Endodermal cell (in vitro differentiated cells): ENCODE results near the gene CFAP92. TPM values are rescaled to one million over a fixed set of nuclear protein-coding genes. Genes with fewer than 3 reads are reported as not detected.

ENCODE experiments used
- DNase-seq: peaks from one replicate; pipeline ENCODE4 v3.0.0-alpha.2; 2017
- H3K27ac ChIP-seq: 2 replicates; pipeline ENCODE4 v1.5.1; 2013; ENCODE audit warnings: mild to moderate bottlenecking, low read depth, low read length, moderate library complexity
- H3K27me3 ChIP-seq: 2 replicates; pipeline ENCODE4 v1.6.1; 2013; ENCODE audit warnings: mild to moderate bottlenecking, low read length, moderate library complexity; ENCODE audit not compliant: insufficient read depth, control insufficient read depth, poor library complexity, severe bottlenecking
- H3K36me3 ChIP-seq: 2 replicates; pipeline ENCODE4 v1.7.0; 2013; ENCODE audit warnings: mild to moderate bottlenecking, low read length, moderate library complexity; ENCODE audit not compliant: control insufficient read depth, insufficient read depth
- H3K4me1 ChIP-seq: one replicate; pipeline ENCODE4 v1.7.0; 2013; ENCODE audit warnings: low read length; ENCODE audit not compliant: control insufficient read depth, insufficient read depth
- H3K4me3 ChIP-seq: 2 replicates; pipeline ENCODE4 v1.5.1; 2013; ENCODE audit warnings: mild to moderate bottlenecking, low read length, moderate library complexity
- H3K9ac ChIP-seq: 2 replicates; pipeline ENCODE4 v1.6.1; 2013; ENCODE audit warnings: mild to moderate bottlenecking, low read length, moderate library complexity; ENCODE audit not compliant: poor library complexity, severe bottlenecking; ENCODE audit errors: extremely low read depth
- H3K9me3 ChIP-seq: 2 replicates; pipeline ENCODE4 v1.6.1; 2013; ENCODE audit warnings: mild to moderate bottlenecking, low read length, moderate library complexity; ENCODE audit not compliant: control insufficient read depth
- H3K27ac Mint-ChIP-seq: 2 replicates; pipeline ENCODE4 v1.8.0; 2020; ENCODE audit warnings: mixed read lengths
- H3K27me3 Mint-ChIP-seq: 2 replicates; pipeline ENCODE4 v1.8.0; 2021; ENCODE audit warnings: mild to moderate bottlenecking, mixed read lengths; ENCODE audit not compliant: insufficient read depth
- H3K36me3 Mint-ChIP-seq: 2 replicates; pipeline ENCODE4 v1.8.0; 2020; ENCODE audit warnings: low read depth, mixed read lengths
- H3K4me1 Mint-ChIP-seq: 2 replicates; pipeline ENCODE4 v1.8.0; 2020; ENCODE audit warnings: mixed read lengths
- H3K4me3 Mint-ChIP-seq: 2 replicates; pipeline ENCODE4 v1.8.0; 2020; ENCODE audit warnings: mild to moderate bottlenecking, moderate library complexity, mixed read lengths
- H3K9me3 Mint-ChIP-seq: 2 replicates; pipeline ENCODE4 v1.8.0; 2020; ENCODE audit warnings: mild to moderate bottlenecking, mixed read lengths
- WGBS, 2 experiments: methylation state at CpG; one replicate each; pipeline versions ENCODE4 v1.1.5 to v1.1.7; 2013; ENCODE audit warnings: missing lambda C conversion rate in 2 of 2, mixed read lengths in 1 of 2; ENCODE audit not compliant: insufficient coverage in 1 of 2, insufficient read length in 1 of 2; 5-methylcytosine and 5-hydroxymethylcytosine counted together
- total RNA-seq, 2 donors: library from RNA; stranded (reverse); fragmentation: NEBNext Ultra II Directional in 1 of 2; extraction: Animal tissue kit (Norgen Biotek cat#: 25700) in 1 of 2; gene quantifications; 2 replicates in 1 of 2; 3 replicates in 1 of 2; pipeline ENCODE4 v1.2.1, GENCODE V29; 2021
- TF ChIP-seq, protein P1 (sequence below): fragments of 200-600 bp; sonication (generic); conservative IDR thresholded peaks from 2 replicates; pipeline ENCODE4 v1.5.0; 2021; ENCODE audit warnings: antibody characterized with exemption, mild to moderate bottlenecking

Gene CFAP92
- total RNA-seq, 2 donors from 2014 or later, result 1.3 to 3.0 TPM

- Mint-ChIP-seq H3K9me3 (peaks cover 7% of the 10 kb centered on the region), H3K27ac (no peak overlapping the region), H3K27me3 (peaks cover 5% of the 10 kb centered on the region), H3K4me3 (no peak overlapping the region), H3K36me3 (no peaks in the 10 kb centered on the region), H3K4me1 (no peaks in the 10 kb centered on the region)
- Histone ChIP-seq H3K27me3 (peaks cover 7% of the 10 kb centered on the region), H3K36me3 (no peaks in the 10 kb centered on the region), H3K9ac (no peak overlapping the region), H3K4me1 (no peaks in the 10 kb centered on the region), H3K9me3 (peaks cover 7% of the 10 kb centered on the region), H3K4me3 (no peak overlapping the region), H3K27ac (no peak overlapping the region)
- 87% methylated on average over 2 of the region's 2 CpGs; no CpG with 5 or more reads in 1 of the 2 experiments for WGBS, 2 experiments
- no peak for DNase-seq
- TF ChIP-seq, protein P1, sequence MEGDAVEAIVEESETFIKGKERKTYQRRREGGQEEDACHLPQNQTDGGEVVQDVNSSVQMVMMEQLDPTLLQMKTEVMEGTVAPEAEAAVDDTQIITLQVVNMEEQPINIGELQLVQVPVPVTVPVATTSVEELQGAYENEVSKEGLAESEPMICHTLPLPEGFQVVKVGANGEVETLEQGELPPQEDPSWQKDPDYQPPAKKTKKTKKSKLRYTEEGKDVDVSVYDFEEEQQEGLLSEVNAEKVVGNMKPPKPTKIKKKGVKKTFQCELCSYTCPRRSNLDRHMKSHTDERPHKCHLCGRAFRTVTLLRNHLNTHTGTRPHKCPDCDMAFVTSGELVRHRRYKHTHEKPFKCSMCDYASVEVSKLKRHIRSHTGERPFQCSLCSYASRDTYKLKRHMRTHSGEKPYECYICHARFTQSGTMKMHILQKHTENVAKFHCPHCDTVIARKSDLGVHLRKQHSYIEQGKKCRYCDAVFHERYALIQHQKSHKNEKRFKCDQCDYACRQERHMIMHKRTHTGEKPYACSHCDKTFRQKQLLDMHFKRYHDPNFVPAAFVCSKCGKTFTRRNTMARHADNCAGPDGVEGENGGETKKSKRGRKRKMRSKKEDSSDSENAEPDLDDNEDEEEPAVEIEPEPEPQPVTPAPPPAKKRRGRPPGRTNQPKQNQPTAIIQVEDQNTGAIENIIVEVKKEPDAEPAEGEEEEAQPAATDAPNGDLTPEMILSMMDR, result no peak
These were observed 60.0 kb downstream of the CFAP92 start for GRCh38 chr3:128933922-128934253.

- peaks cover 7% of the 10 kb centered on the region for H3K27me3 ChIP-seq
- Mint-ChIP-seq H3K9me3 (peaks cover 8% of the 10 kb centered on the region), H3K4me3 (no peak overlapping the region), H3K4me1 (no peaks in the 10 kb centered on the region), H3K36me3 (no peaks in the 10 kb centered on the region), H3K27me3 (peaks cover 3% of the 10 kb centered on the region), H3K27ac (no peak overlapping the region)
- H3K9ac ChIP-seq, result no peak overlapping the region
- TF ChIP-seq, protein P1, result no peak
- peaks cover 9% of the 10 kb centered on the region for H3K9me3 ChIP-seq
- no peak overlapping the region for H3K27ac ChIP-seq
- no peak overlapping the region for H3K4me3 ChIP-seq
- no peak for DNase-seq
- 88 to 90% methylated on average over 6 to 9 of the region's 9 CpGs for WGBS, 2 experiments
- no peaks in the 10 kb centered on the region for H3K4me1 ChIP-seq
- no peaks in the 10 kb centered on the region for H3K36me3 ChIP-seq
These were observed 60.5 kb downstream of the CFAP92 start for GRCh38 chr3:128933213-128933921.

- H3K9me3 Mint-ChIP-seq, result peaks cover 13% of the 10 kb centered on the region
- WGBS, 2 experiments, result 82 to 84% methylated on average over 10 to 12 of the region's 12 CpGs
- H3K36me3 Mint-ChIP-seq, result no peaks in the 10 kb centered on the region
- no peaks in the 10 kb centered on the region for H3K4me1 Mint-ChIP-seq
- Histone ChIP-seq H3K36me3 (no peaks in the 10 kb centered on the region), H3K27ac (no peak overlapping the region), H3K4me1 (no peaks in the 10 kb centered on the region), H3K4me3 (no peak overlapping the region), H3K9ac (no peak overlapping the region), H3K9me3 (peaks cover 9% of the 10 kb centered on the region), H3K27me3 (peaks cover 7% of the 10 kb centered on the region)
- TF ChIP-seq, protein P1, result no peak
- H3K27me3 Mint-ChIP-seq, result peaks cover 3% of the 10 kb centered on the region
- no peak overlapping the region for H3K4me3 Mint-ChIP-seq
- DNase-seq, result no peak
- no peak overlapping the region for H3K27ac Mint-ChIP-seq
These were observed 61.2 kb downstream of the CFAP92 start for GRCh38 chr3:128932516-128933212.
